Ishikawa (cell line): ENCODE measurements around the gene BMPR1B.

Experiments used
- REST ChIP-seq: IDR thresholded peaks from 2 replicates; pipeline ENCODE4 v1.6.1; 2012; ENCODE audit warnings: low read depth, mild to moderate bottlenecking
- TAF1 ChIP-seq: IDR thresholded peaks from 2 replicates; pipeline ENCODE4 v1.6.1; 2012; ENCODE audit warnings: low read depth, mild to moderate bottlenecking
- TEAD4 ChIP-seq: IDR thresholded peaks from 2 replicates; pipeline ENCODE4 v1.6.1; 2012
- USF1 ChIP-seq: IDR thresholded peaks from 2 replicates; pipeline ENCODE4 v1.6.1; 2012
- YY1 ChIP-seq: IDR thresholded peaks from 2 replicates; pipeline ENCODE4 v1.6.1; 2012; ENCODE audit warnings: low read depth

- no peak for TF ChIP-seq TEAD4
- TF ChIP-seq YY1 = no peak
- no peak for TF ChIP-seq REST
- no peak for TF ChIP-seq USF1
- TF ChIP-seq TAF1 = no peak
These were observed 35.0 kb upstream of the BMPR1B start for GRCh38 chr4:94722748-94723147.
